H1 (cell line): ENCODE data around the gene LRRC25. TPM values are rescaled to one million over a fixed set of nuclear protein-coding genes. Genes with fewer than 3 reads are reported as not detected.

Experiments
- CTCF ChIA-PET: fragments of 300-600 bp; sonication (Branson Sonifier 250); formaldehyde crosslinking; loops from one replicate; lab custom pipeline; 2021; ENCODE audit not compliant: partially characterized antibody; lab: Charles Lee
- POLR2A ChIA-PET: fragments of 300-600 bp; sonication (Branson Sonifier 250); formaldehyde crosslinking; loops from one replicate; lab custom pipeline; 2021; ENCODE audit warnings: inconsistent platforms; ENCODE audit not compliant: partially characterized antibody; lab: Charles Lee
- DNase-seq, 2 experiments: peaks; one replicate each; pipeline versions ENCODE4 v3.0.0 to v3.0.0-alpha.2; 2010 to 2022; ENCODE audit warnings: low spot score in 2 of 2, low read depth in 1 of 2, mixed read lengths in 1 of 2
- FAIRE-seq: peaks from 2 replicates; lab custom pipeline; 2011; peaks lifted over from hg19 to GRCh38; lab: Jason Lieb, UNC
- H2AFZ ChIP-seq: 2 replicates; pipeline ENCODE4 v1.8.1; 2012; ENCODE audit warnings: low read length, inconsistent platforms
- H2AK5ac ChIP-seq: 2 replicates; pipeline ENCODE4 v1.6.1; 2013; ENCODE audit warnings: low read depth, low read length
- H2BK120ac ChIP-seq: replicated peaks from 2 replicates; pipeline ENCODE3; 2013; ENCODE audit warnings: low read depth, low read length, inconsistent platforms
- H2BK12ac ChIP-seq: 2 replicates; pipeline ENCODE4 v1.6.1; 2013; ENCODE audit warnings: low read depth, low read length
- H2BK15ac ChIP-seq: 2 replicates; pipeline ENCODE4 v1.6.1; 2013; ENCODE audit warnings: low read length
- H2BK20ac ChIP-seq: 2 replicates; pipeline ENCODE4 v1.6.1; 2013; ENCODE audit warnings: low read length
- H2BK5ac ChIP-seq: 2 replicates; pipeline ENCODE4 v1.6.1; 2013; ENCODE audit warnings: low read depth, low read length
- H3K14ac ChIP-seq: 2 replicates; pipeline ENCODE4 v1.6.1; 2013; ENCODE audit warnings: inconsistent platforms; ENCODE audit not compliant: insufficient read length
- H3K18ac ChIP-seq: 2 replicates; pipeline ENCODE4 v1.6.1; 2013; ENCODE audit warnings: low read length; ENCODE audit errors: extremely low read depth
- H3K23ac ChIP-seq: 2 replicates; pipeline ENCODE4 v1.6.1; 2013; ENCODE audit warnings: inconsistent platforms; ENCODE audit not compliant: insufficient read length
- H3K23me2 ChIP-seq: 2 replicates; pipeline ENCODE4 v1.6.1; 2013; ENCODE audit warnings: low read depth, low read length
- H3K27ac ChIP-seq: 2 replicates; pipeline ENCODE4 v1.6.1; 2011; ENCODE audit warnings: low read depth, low read length, inconsistent platforms
- H3K27me3 ChIP-seq, 4 experiments: replicated peaks in 1 of 4; 1 replicate in 1 of 4; 2 replicates in 3 of 4; pipeline versions ENCODE4 v1.6.1 to v1.8.1; 2011 to 2013; ENCODE audit warnings: low read length in 3 of 4, mild to moderate bottlenecking in 3 of 4, inconsistent platforms in 2 of 4, mixed read lengths in 2 of 4, moderate library complexity in 1 of 4; ENCODE audit not compliant: control insufficient read depth in 3 of 4, insufficient read depth in 3 of 4; ENCODE audit errors: extremely low read depth in 1 of 4
- H3K36me3 ChIP-seq, 4 experiments: 2 replicates each; pipeline versions ENCODE4 v1.6.1 to v1.8.1; 2011 to 2013; ENCODE audit warnings: mild to moderate bottlenecking in 4 of 4, low read length in 3 of 4, moderate library complexity in 2 of 4, control low read depth in 1 of 4, inconsistent platforms in 1 of 4; ENCODE audit not compliant: insufficient read depth in 4 of 4, control insufficient read depth in 2 of 4
- H3K4ac ChIP-seq: replicated peaks from 2 replicates; pipeline ENCODE3; 2013; ENCODE audit warnings: low read length, low read depth, mixed read lengths, inconsistent platforms; ENCODE audit not compliant: insufficient read length
- H3K4me1 ChIP-seq, 4 experiments: replicated peaks in 1 of 4; 1 replicate in 1 of 4; 2 replicates in 3 of 4; pipeline versions ENCODE4 v1.6.1 to v1.8.1; 2011 to 2013; ENCODE audit warnings: low read length in 3 of 4, inconsistent platforms in 2 of 4, mixed read lengths in 1 of 4; ENCODE audit not compliant: insufficient read depth in 4 of 4, control insufficient read depth in 3 of 4
- H3K4me2 ChIP-seq, 2 experiments: 2 replicates each; pipeline versions ENCODE4 v1.6.1 to v1.8.1; 2011 to 2013; ENCODE audit warnings: low read depth in 2 of 2, low read length in 2 of 2, control low read depth in 1 of 2, inconsistent platforms in 1 of 2, mild to moderate bottlenecking in 1 of 2; ENCODE audit not compliant: insufficient read depth in 1 of 2
- H3K4me3 ChIP-seq, 4 experiments: fragments of 200-600, 300-600 bp in 1 of 4; sonication (generic), shearing (Covaris generic), sonication (Bioruptor Twin) in 1 of 4; 2 replicates each; pipeline versions ENCODE4 v1.5.1 to v1.8.1; 2011 to 2016; ENCODE audit warnings: low read length in 4 of 4, low read depth in 3 of 4, control low read depth in 2 of 4, inconsistent platforms in 2 of 4, mild to moderate bottlenecking in 2 of 4, mixed read lengths in 1 of 4, moderate library complexity in 1 of 4; ENCODE audit not compliant: insufficient read depth in 2 of 4; ENCODE audit errors: extremely low read depth in 1 of 4
- H3K56ac ChIP-seq: replicated peaks from 2 replicates; pipeline ENCODE3; 2013; ENCODE audit warnings: low read depth, mild to moderate bottlenecking, mixed read lengths, low read length, inconsistent platforms; ENCODE audit not compliant: insufficient read length
- H3K79me1 ChIP-seq: 2 replicates; pipeline ENCODE4 v1.6.1; 2013; ENCODE audit warnings: low read depth, low read length, control low read depth
- H3K79me2 ChIP-seq, 2 experiments: 2 replicates each; pipeline versions ENCODE4 v1.6.1 to v1.8.1; 2012 to 2013; ENCODE audit warnings: low read length in 2 of 2, mild to moderate bottlenecking in 2 of 2, inconsistent platforms in 1 of 2; ENCODE audit not compliant: insufficient read depth in 2 of 2, control insufficient read depth in 1 of 2
- H3K9ac ChIP-seq, 4 experiments: replicated peaks in 1 of 4; 1 replicate in 1 of 4; 2 replicates in 3 of 4; pipeline versions ENCODE4 v1.6.1 to v1.8.1; 2011 to 2013; ENCODE audit warnings: low read depth in 3 of 4, low read length in 3 of 4, control low read depth in 2 of 4, mild to moderate bottlenecking in 2 of 4, moderate library complexity in 2 of 4, inconsistent platforms in 1 of 4; ENCODE audit errors: extremely low read depth in 1 of 4
- H3K9me3 ChIP-seq, 2 experiments: 2 replicates each; pipeline versions ENCODE4 v1.6.1 to v1.8.1; 2012 to 2013; ENCODE audit warnings: mild to moderate bottlenecking in 2 of 2, moderate library complexity in 2 of 2, control low read depth in 1 of 2, inconsistent platforms in 1 of 2, low read depth in 1 of 2, low read length in 1 of 2, mixed read lengths in 1 of 2; ENCODE audit not compliant: insufficient read depth in 2 of 2
- H4K20me1 ChIP-seq, 2 experiments: replicated peaks in 1 of 2; 2 replicates each; pipeline versions ENCODE3 to v1.8.1; 2011 to 2013; ENCODE audit warnings: inconsistent platforms in 2 of 2, low read length in 2 of 2, mild to moderate bottlenecking in 1 of 2; ENCODE audit not compliant: insufficient read depth in 2 of 2, control insufficient read depth in 1 of 2
- H4K5ac ChIP-seq: 2 replicates; pipeline ENCODE4 v1.6.1; 2013; ENCODE audit warnings: low read length, low read depth, mixed read lengths, inconsistent platforms; ENCODE audit not compliant: insufficient read length
- H4K8ac ChIP-seq: 2 replicates; pipeline ENCODE4 v1.8.0; 2013; ENCODE audit warnings: mild to moderate bottlenecking, moderate library complexity, low read length, inconsistent platforms; ENCODE audit not compliant: insufficient read depth; ENCODE audit errors: extremely low read depth
- H4K91ac ChIP-seq: replicated peaks from 2 replicates; pipeline ENCODE3; 2013; ENCODE audit warnings: low read length, mixed read lengths, inconsistent platforms; ENCODE audit not compliant: insufficient read length
- CBX5 ChIP-seq: fragments of 300-800, 300-1000 bp; sonication (generic); IDR thresholded peaks from 2 replicates; pipeline ENCODE4 v1.7.1; 2016; ENCODE audit warnings: antibody characterized with exemption, low read length, low read depth
- CEBPB ChIP-seq: IDR thresholded peaks from 2 replicates; pipeline ENCODE4 v1.6.1; 2012; ENCODE audit warnings: low read depth, low read length
- EZH2 ChIP-seq: fragments of 200-600 bp; sonication (generic); IDR thresholded peaks from 2 replicates; pipeline ENCODE4 v1.7.1; 2012; ENCODE audit warnings: low read depth, mild to moderate bottlenecking, moderate library complexity, low read length, inconsistent platforms; ENCODE audit not compliant: severe bottlenecking
- KDM5A ChIP-seq: fragments of 200-600 bp; IDR thresholded peaks from 2 replicates; pipeline ENCODE4 v1.7.1; 2012; ENCODE audit warnings: mild to moderate bottlenecking, low read length, inconsistent platforms, mixed read lengths
- NRF1 ChIP-seq: IDR thresholded peaks from 2 replicates; pipeline ENCODE4 v1.6.1; 2011; ENCODE audit warnings: mild to moderate bottlenecking, low read depth, low read length, improper control_type of control experiment
- POU5F1 ChIP-seq: IDR thresholded peaks from 2 replicates; pipeline ENCODE4 v1.6.1; 2011; ENCODE audit warnings: low read depth, mild to moderate bottlenecking, low read length, moderate library complexity
- RAD21 ChIP-seq, 2 experiments: IDR thresholded peaks in 1 of 2; conservative IDR thresholded peaks in 1 of 2; 2 replicates each; pipeline ENCODE4 v1.6.1; 2011; ENCODE audit warnings: low read depth in 2 of 2, low read length in 2 of 2, improper control_type of control experiment in 1 of 2, inconsistent platforms in 1 of 2, mild to moderate bottlenecking in 1 of 2, moderate library complexity in 1 of 2
- SIRT6 ChIP-seq: IDR thresholded peaks from one replicate; pipeline ENCODE4 v1.7.1; 2012; ENCODE audit warnings: low read length, inconsistent platforms
- SP2 ChIP-seq: IDR thresholded peaks from 2 replicates; pipeline ENCODE4 v1.6.1; 2012; ENCODE audit warnings: mild to moderate bottlenecking, low read length, inconsistent platforms
- TAF7 ChIP-seq: optimal IDR thresholded peaks from 2 replicates; pipeline ENCODE3; 2011; ENCODE audit warnings: low read depth, mild to moderate bottlenecking, inconsistent platforms, low read length, moderate library complexity, borderline replicate concordance
- YY1 ChIP-seq: IDR thresholded peaks from 2 replicates; pipeline ENCODE4 v1.6.1; 2011; ENCODE audit warnings: low read depth, mild to moderate bottlenecking, low read length
- ZNF274 ChIP-seq: IDR thresholded peaks from 2 replicates; pipeline ENCODE4 v1.7.0; 2012; ENCODE audit warnings: low read length, borderline replicate concordance; ENCODE audit errors: extremely low read depth
- WGBS, 2 experiments: shearing (Covaris generic) in 1 of 2; methylation state at CpG; one replicate each; pipeline versions ENCODE4 v1.1.6 to v1.1.7; 2013 to 2015; ENCODE audit warnings: low lambda C conversion rate in 2 of 2, mixed read lengths in 2 of 2, inconsistent platforms in 1 of 2, low coverage in 1 of 2, missing lambda C conversion rate in 1 of 2; ENCODE audit not compliant: insufficient replicate concordance in 2 of 2, insufficient coverage in 1 of 2, insufficient read length in 1 of 2; ENCODE audit errors: extremely low coverage in 1 of 2, missing lambda C conversion rate in 1 of 2; 5-methylcytosine and 5-hydroxymethylcytosine counted together
- polyA plus RNA-seq, 7 experiments: library from polyadenylated mRNA; depleted of rRNA in 3 of 7; stranded (reverse) in 5 of 7; unstranded in 2 of 7; fragments of >200 nt in 5 of 7; fragments of 200-250 nt in 2 of 7; gene quantifications; 1 replicate in 5 of 7; 2 replicates in 1 of 7; 4 replicates in 1 of 7; pipeline versions ENCODE4 v1.2.1 to v1.2.3, GENCODE V29; 2011 to 2013; ENCODE audit warnings: missing spikeins in 2 of 7, mixed read lengths in 2 of 7
- total RNA-seq: library from RNA; stranded (reverse); fragmentation: NEBNext Ultra II Directional; extraction: Animal tissue kit (Norgen Biotek cat#: 25700); gene quantifications from 2 replicates; pipeline ENCODE4 v1.2.1, GENCODE V29; 2021

LRRC25 gene
- total and polyA plus RNA-seq, 2 of the 8 experiments (the other 6 are each of a cell fraction or from before 2014, with no cell fraction given): 0.20 to 0.41 TPM

GRCh38 chr19:18446145-18446810 is 48.9 kb upstream of the LRRC25 start:
- peaks cover 0 to 18% (median 4%) of the 10 kb centered on the region in 4 experiments; a peak in 3 of 8 replicates for H3K36me3 ChIP-seq
- ChIA-PET CTCF (interaction anchor here (0.6 to 13.5 kb wide), 13 partner anchors 7 to 1401 kb away, joined by 3 to 143 read pairs (median 4); partner anchors contain the start of gene SSBP4), POLR2A (interaction anchor here (1.5 kb wide), 1 partner anchor 9 kb away, joined by 4 read pairs; no protein-coding TSS in a partner anchor)

More at GRCh38 chr19:18446145-18446810, 48.9 kb upstream of the LRRC25 start:
- Histone ChIP-seq H2AFZ (no peak overlapping the region), H2BK20ac (no peak overlapping the region), H3K4me3 (no peak overlapping the region), H3K27me3 (no peaks in the 10 kb centered on the region), H2BK120ac (no peak overlapping the region), H3K4me1 (no peaks in the 10 kb centered on the region; a peak in 3 of 7 replicates), H4K5ac (no peak overlapping the region), H2BK15ac (no peak overlapping the region), H3K9ac (no peak overlapping the region), H3K23ac (no peak overlapping the region), H3K9me3 (no peaks in the 10 kb centered on the region), H4K91ac (no peak overlapping the region), H3K4me2 (no peak overlapping the region), H3K23me2 (peaks cover 8% of the 10 kb centered on the region; the same call in 1 of the 2 replicates), H2BK5ac (no peak overlapping the region; the same call in 1 of the 2 replicates), H3K79me2 (no peaks in the 10 kb centered on the region), H3K56ac (no peak overlapping the region), H4K8ac (no peak overlapping the region), H3K18ac (no peak overlapping the region), H3K79me1 (no peaks in the 10 kb centered on the region), H2BK12ac (no peak overlapping the region), H4K20me1 (peaks cover 0 to 9% of the 10 kb centered on the region in 2 experiments), H3K14ac (no peak overlapping the region), H3K4ac (no peak overlapping the region), H3K27ac (no peak overlapping the region), H2AK5ac (no peak overlapping the region)
- WGBS, 2 experiments: 92% methylated on average over 27 of the region's 34 CpGs; no CpG with 5 or more reads in 1 of the 2 experiments
- FAIRE-seq: no peak
- DNase-seq: no peak
- TF ChIP-seq SIRT6: no peak
- no peak for TF ChIP-seq CEBPB
- no peak for TF ChIP-seq SP2
- no peak for TF ChIP-seq TAF7
- TF ChIP-seq RAD21 (IDR thresholded peaks at IDR 0.05 in 1 of 2, conservative IDR thresholded peaks at IDR 0.05 in 1 of 2; ENCODE audit: low read depth in 2 of 2, low read length in 2 of 2): no peak
- TF ChIP-seq ZNF274: no peak
- TF ChIP-seq NRF1: no peak
- TF ChIP-seq EZH2: no peak
- no peak for TF ChIP-seq KDM5A
- TF ChIP-seq CBX5: no peak
- no peak for TF ChIP-seq YY1
- TF ChIP-seq POU5F1: no peak
